HepG2 (cell line): ENCODE results near the gene TNNT3. TPM values are rescaled to one million over a fixed set of nuclear protein-coding genes. Genes with fewer than 3 reads are reported as not detected.

Source experiments
- ATAC-seq: fragments of 200-7000 bp; cut with Tn5 transposase; 3 replicates; pipeline ENCODE4 v1.9.1; 2020; ENCODE audit warnings: mild to moderate bottlenecking, moderate library complexity
- BruUV-seq: library from RNA; stranded (reverse); fragments of 400-500 nt; replicated peaks from 2 replicates; lab custom pipeline; 2021; lab: Mats Ljungman, UMichigan
- CTCF ChIA-PET: fragments of 300-600 bp; formaldehyde crosslinking; extraction: SDS; loops from one replicate; lab custom pipeline; 2021; ENCODE audit warnings: low total read pairs, inconsistent platforms, low intra/inter-chr PET ratio; lab: Yijun Ruan, JAX
- POLR2A ChIA-PET: fragments of 350-600 bp; sonication (Branson Sonifier 250); formaldehyde crosslinking; loops from one replicate; lab custom pipeline; 2020; ENCODE audit warnings: antibody characterized with exemption, inconsistent platforms; lab: Yijun Ruan, JAX
- DNase-seq: peaks from one replicate; pipeline ENCODE4 v3.0.0-alpha.2; 2015; ENCODE audit warnings: low spot score
- FAIRE-seq: peaks from 3 replicates; lab custom pipeline; 2011; peaks lifted over from hg19 to GRCh38; lab: Jason Lieb, UNC
- H2AFZ ChIP-seq: one replicate; pipeline ENCODE4 v1.6.1; 2011; ENCODE audit warnings: low read length, inconsistent platforms
- H3K27ac ChIP-seq: fragments of 300-600 bp; 3 replicates; pipeline ENCODE4 v1.8.0; 2011; ENCODE audit warnings: mixed run types, mild to moderate bottlenecking, mixed read lengths, low read length, inconsistent platforms; ENCODE audit not compliant: insufficient read depth; ENCODE audit errors: extremely low read length
- H3K27me3 ChIP-seq, 2 experiments: fragments of 200-600 bp in 1 of 2; 2 replicates in 1 of 2; 3 replicates in 1 of 2; pipeline versions ENCODE4 v1.6.0 to v1.8.0; 2011; ENCODE audit warnings: low read length in 2 of 2, mild to moderate bottlenecking in 2 of 2, moderate library complexity in 2 of 2, inconsistent platforms in 1 of 2; ENCODE audit not compliant: insufficient read depth in 2 of 2, control insufficient read depth in 1 of 2
- H3K36me3 ChIP-seq, 2 experiments: fragments of 200-600 bp in 1 of 2; replicated peaks in 1 of 2; 2 replicates in 1 of 2; 3 replicates in 1 of 2; pipeline versions ENCODE4 v1.5.1 to v1.8.0; 2011; ENCODE audit warnings: low read length in 2 of 2, inconsistent platforms in 1 of 2; ENCODE audit not compliant: insufficient read depth in 2 of 2, control insufficient read depth in 1 of 2
- H3K4me1 ChIP-seq: 2 replicates; pipeline ENCODE4 v1.5.1; 2012; ENCODE audit warnings: low read length, inconsistent platforms; ENCODE audit not compliant: insufficient read depth
- H3K4me2 ChIP-seq: 2 replicates; pipeline ENCODE4 v1.6.0; 2011; ENCODE audit warnings: low read depth, low read length, inconsistent platforms
- H3K4me3 ChIP-seq, 3 experiments: fragments of 200-600 bp in 1 of 3; sonication (generic), shearing (Covaris generic) in 1 of 3; replicated peaks in 1 of 3; 2 replicates each; pipeline ENCODE4 v1.5.1; 2011 to 2016; ENCODE audit warnings: low read length in 3 of 3, inconsistent platforms in 2 of 3, low read depth in 2 of 3, mild to moderate bottlenecking in 2 of 3, control low read depth in 1 of 3, mixed read lengths in 1 of 3; ENCODE audit not compliant: insufficient read depth in 1 of 3
- H3K79me2 ChIP-seq: one replicate; pipeline ENCODE4 v1.6.1; 2011; ENCODE audit warnings: low read length, inconsistent platforms; ENCODE audit not compliant: insufficient read depth
- H3K9ac ChIP-seq: 2 replicates; pipeline ENCODE4 v1.6.0; 2011; ENCODE audit warnings: mild to moderate bottlenecking, low read depth, low read length, inconsistent platforms; ENCODE audit not compliant: insufficient read depth
- H3K9me3 ChIP-seq: 2 replicates; pipeline ENCODE4 v1.5.1; 2012; ENCODE audit warnings: mild to moderate bottlenecking, low read length
- H4K20me1 ChIP-seq: 2 replicates; pipeline ENCODE4 v1.6.0; 2011; ENCODE audit warnings: inconsistent platforms, mild to moderate bottlenecking, low read length, moderate library complexity; ENCODE audit not compliant: insufficient read depth
- NFYB ChIP-seq: sonication (generic); formaldehyde crosslinking; IDR thresholded peaks from 2 replicates; pipeline ENCODE4 v1.4.0; 2020; ENCODE audit warnings: missing genetic modification reagents
- ZNF224 ChIP-seq: sonication (generic); formaldehyde crosslinking; IDR thresholded peaks from 2 replicates; pipeline ENCODE4 v1.5.0; 2020; ENCODE audit warnings: mild to moderate bottlenecking, missing genetic modification reagents
- ZNF546 ChIP-seq: sonication (generic); formaldehyde crosslinking; conservative IDR thresholded peaks from 2 replicates; pipeline ENCODE4 v1.8.1; 2023; ENCODE audit warnings: mild to moderate bottlenecking, missing genetic modification reagents
- WGBS: methylation state at CpG from one replicate; pipeline ENCODE4 v1.1.6; 2017; ENCODE audit warnings: low lambda C conversion rate; 5-methylcytosine and 5-hydroxymethylcytosine counted together
- in situ Hi-C: cut with HindIII; loops from 2 replicates; pipeline ENCODE4 v1.10.0; 2017; ENCODE audit warnings: low pct_unique_long_range_greater_than_20kb; ENCODE audit not compliant: extremely low pct_ligation_motif_present
- intact Hi-C: fragments of 100-400 bp; cut with micrococcal nuclease; formaldehyde crosslinking; loops from one replicate; pipeline ENCODE4 v1.10.0; 2022; ENCODE audit not compliant: unreplicated experiment
- polyA plus RNA-seq, 8 experiments: library from polyadenylated mRNA; depleted of rRNA in 3 of 8; stranded (reverse) in 7 of 8; unstranded in 1 of 8; fragments of >200 nt; fragmentation: Illumina TruSeq in 4 of 8; extraction: Trizol in 4 of 8; gene quantifications; 2 replicates each; pipeline versions ENCODE4 v1.2.1 to v1.2.3, GENCODE V29; 2011 to 2016; ENCODE audit warnings: low read depth in 4 of 8, missing spikeins in 1 of 8, mixed read lengths in 1 of 8; ENCODE audit not compliant: insufficient read depth in 1 of 8
- total RNA-seq, 5 experiments: library from RNA; depleted of rRNA; stranded (reverse); fragments of >200 nt; fragmentation: Illumina TruSeq; extraction: Trizol; gene quantifications; 2 replicates each; pipeline ENCODE4 v1.2.3, GENCODE V29; 2016; ENCODE audit warnings: low read depth in 1 of 5
- TF ChIP-seq, protein P1 (sequence below): sonication (generic); formaldehyde crosslinking; IDR thresholded peaks from 2 replicates; pipeline ENCODE4 v1.5.1; 2020; ENCODE audit warnings: mild to moderate bottlenecking, moderate library complexity, missing genetic modification reagents
- TF ChIP-seq, protein P2 (sequence below): sonication (generic); formaldehyde crosslinking; conservative IDR thresholded peaks from 2 replicates; pipeline ENCODE4 v1.5.0; 2020; ENCODE audit warnings: missing genetic modification reagents
- TF ChIP-seq, protein P3 (sequence below): sonication (generic); formaldehyde crosslinking; IDR thresholded peaks from 2 replicates; pipeline ENCODE4 v1.5.1; 2020; ENCODE audit warnings: mild to moderate bottlenecking, missing genetic modification reagents, moderate library complexity

The TNNT3 gene
- total and polyA plus RNA-seq, 2 of the 13 experiments (the other 11 are each of a cell fraction or from before 2014, with no cell fraction given), result not detected

DNA sequence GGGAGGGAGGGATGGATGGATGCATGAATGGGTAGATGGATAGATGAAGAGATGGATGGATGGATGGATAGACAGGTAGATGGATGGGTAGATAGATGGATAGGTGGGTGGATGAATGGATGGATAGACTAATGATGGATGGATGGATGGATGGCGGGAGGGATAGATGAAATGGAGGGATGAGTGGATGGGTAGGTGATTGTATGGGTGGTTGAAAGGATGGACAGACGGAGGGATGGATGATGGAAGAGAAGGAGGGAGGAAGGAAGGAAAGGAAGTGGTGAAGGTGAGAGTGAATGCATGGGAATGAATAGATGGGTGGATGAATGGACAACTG lies 3.7 kb upstream of the TNNT3 start:
- DNase-seq, result no peak
- no peak for TF ChIP-seq ZNF224
- peaks cover 11 to 32% of the 10 kb centered on the region in 2 experiments; a peak in 4 of 5 replicates for H3K27me3 ChIP-seq
- ChIA-PET CTCF (no interaction called here), POLR2A (no interaction called here)
- no peak overlapping the region for H2AFZ ChIP-seq
- H3K36me3 ChIP-seq, result no peaks in the 10 kb centered on the region
- H3K9me3 ChIP-seq, result no peaks in the 10 kb centered on the region
- no peaks in the 10 kb centered on the region for H4K20me1 ChIP-seq
- ATAC-seq, result no peak
- intact Hi-C loops, result no loop called here
- H3K4me1 ChIP-seq, result no peaks in the 10 kb centered on the region
- in situ Hi-C loops, result no loop called here
- no peak for FAIRE-seq
- BruUV-seq, result no TSS peak
- no peak overlapping the region for H3K9ac ChIP-seq
- H3K27ac ChIP-seq, result no peak overlapping the region
- 9% methylated on average over 2 of the region's 2 CpGs for WGBS
- H3K4me3 ChIP-seq, result no peak overlapping the region
- H3K4me2 ChIP-seq, result no peak overlapping the region
- H3K79me2 ChIP-seq, result no peaks in the 10 kb centered on the region

DNA sequence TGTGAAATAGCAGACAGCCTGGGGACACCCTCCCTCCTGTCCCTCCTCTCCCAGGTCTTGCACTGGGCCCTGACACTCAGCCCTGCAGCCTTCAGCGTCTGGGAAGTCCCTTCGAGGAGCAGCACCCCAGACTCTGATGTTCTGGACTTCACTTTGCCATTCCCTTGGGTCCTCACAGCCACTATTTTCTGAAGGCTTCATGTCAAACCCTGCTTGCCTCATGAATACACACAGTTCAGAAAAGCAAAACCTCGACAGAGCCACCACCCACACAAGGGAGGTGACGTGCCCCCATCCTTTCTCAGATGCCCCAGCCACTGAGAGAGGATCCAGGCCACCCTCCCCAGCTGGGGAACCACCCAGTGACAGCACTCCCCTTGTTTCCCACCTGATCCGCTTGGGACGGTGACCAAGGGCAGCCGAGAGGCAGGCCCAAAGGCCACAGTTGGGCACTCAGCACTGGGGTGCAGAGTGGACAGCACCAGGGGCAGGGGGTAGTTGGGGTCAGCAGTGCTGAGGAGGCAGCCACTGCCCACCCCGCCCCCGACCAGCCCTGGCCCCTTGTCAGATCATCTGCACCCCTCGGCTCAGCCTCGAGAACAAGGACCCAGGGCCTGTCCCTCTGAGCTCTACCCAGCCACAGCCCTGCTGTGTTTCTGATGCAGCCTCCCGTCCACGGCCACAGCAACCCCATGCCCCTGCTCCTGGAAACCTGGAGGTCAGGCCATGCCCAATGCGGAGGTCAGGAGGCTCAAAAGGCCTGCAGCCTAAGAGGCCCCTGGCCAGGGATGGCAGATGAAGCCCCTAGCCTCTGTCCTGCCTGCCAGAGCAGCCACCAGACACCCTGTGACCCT lies 3.1 kb upstream of the TNNT3 start:
- no peaks in the 10 kb centered on the region for H4K20me1 ChIP-seq
- H3K27me3 ChIP-seq, result peaks cover 16 to 37% of the 10 kb centered on the region in 2 experiments; a peak in 4 of 5 replicates
- H3K79me2 ChIP-seq, result no peaks in the 10 kb centered on the region
- ChIA-PET CTCF (no interaction called here), POLR2A (no interaction called here)
- 5% methylated on average over 8 of the region's 14 CpGs for WGBS
- no peak overlapping the region for H3K27ac ChIP-seq
- H3K9me3 ChIP-seq, result no peaks in the 10 kb centered on the region
- in situ Hi-C loops (no loop called here), intact Hi-C loops (no loop called here)
- H3K4me1 ChIP-seq, result no peaks in the 10 kb centered on the region
- ATAC-seq, result no peak
- TF ChIP-seq, protein P1, sequence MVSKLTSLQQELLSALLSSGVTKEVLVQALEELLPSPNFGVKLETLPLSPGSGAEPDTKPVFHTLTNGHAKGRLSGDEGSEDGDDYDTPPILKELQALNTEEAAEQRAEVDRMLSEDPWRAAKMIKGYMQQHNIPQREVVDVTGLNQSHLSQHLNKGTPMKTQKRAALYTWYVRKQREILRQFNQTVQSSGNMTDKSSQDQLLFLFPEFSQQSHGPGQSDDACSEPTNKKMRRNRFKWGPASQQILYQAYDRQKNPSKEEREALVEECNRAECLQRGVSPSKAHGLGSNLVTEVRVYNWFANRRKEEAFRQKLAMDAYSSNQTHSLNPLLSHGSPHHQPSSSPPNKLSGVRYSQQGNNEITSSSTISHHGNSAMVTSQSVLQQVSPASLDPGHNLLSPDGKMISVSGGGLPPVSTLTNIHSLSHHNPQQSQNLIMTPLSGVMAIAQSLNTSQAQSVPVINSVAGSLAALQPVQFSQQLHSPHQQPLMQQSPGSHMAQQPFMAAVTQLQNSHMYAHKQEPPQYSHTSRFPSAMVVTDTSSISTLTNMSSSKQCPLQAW (CRISPR knock-in tag), result no peak
- TF ChIP-seq, protein P2, sequence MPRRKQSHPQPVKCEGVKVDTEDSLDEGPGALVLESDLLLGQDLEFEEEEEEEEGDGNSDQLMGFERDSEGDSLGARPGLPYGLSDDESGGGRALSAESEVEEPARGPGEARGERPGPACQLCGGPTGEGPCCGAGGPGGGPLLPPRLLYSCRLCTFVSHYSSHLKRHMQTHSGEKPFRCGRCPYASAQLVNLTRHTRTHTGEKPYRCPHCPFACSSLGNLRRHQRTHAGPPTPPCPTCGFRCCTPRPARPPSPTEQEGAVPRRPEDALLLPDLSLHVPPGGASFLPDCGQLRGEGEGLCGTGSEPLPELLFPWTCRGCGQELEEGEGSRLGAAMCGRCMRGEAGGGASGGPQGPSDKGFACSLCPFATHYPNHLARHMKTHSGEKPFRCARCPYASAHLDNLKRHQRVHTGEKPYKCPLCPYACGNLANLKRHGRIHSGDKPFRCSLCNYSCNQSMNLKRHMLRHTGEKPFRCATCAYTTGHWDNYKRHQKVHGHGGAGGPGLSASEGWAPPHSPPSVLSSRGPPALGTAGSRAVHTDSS, result no peak
- no peak for TF ChIP-seq NFYB (CRISPR knock-in tag)
- TF ChIP-seq, protein P3, sequence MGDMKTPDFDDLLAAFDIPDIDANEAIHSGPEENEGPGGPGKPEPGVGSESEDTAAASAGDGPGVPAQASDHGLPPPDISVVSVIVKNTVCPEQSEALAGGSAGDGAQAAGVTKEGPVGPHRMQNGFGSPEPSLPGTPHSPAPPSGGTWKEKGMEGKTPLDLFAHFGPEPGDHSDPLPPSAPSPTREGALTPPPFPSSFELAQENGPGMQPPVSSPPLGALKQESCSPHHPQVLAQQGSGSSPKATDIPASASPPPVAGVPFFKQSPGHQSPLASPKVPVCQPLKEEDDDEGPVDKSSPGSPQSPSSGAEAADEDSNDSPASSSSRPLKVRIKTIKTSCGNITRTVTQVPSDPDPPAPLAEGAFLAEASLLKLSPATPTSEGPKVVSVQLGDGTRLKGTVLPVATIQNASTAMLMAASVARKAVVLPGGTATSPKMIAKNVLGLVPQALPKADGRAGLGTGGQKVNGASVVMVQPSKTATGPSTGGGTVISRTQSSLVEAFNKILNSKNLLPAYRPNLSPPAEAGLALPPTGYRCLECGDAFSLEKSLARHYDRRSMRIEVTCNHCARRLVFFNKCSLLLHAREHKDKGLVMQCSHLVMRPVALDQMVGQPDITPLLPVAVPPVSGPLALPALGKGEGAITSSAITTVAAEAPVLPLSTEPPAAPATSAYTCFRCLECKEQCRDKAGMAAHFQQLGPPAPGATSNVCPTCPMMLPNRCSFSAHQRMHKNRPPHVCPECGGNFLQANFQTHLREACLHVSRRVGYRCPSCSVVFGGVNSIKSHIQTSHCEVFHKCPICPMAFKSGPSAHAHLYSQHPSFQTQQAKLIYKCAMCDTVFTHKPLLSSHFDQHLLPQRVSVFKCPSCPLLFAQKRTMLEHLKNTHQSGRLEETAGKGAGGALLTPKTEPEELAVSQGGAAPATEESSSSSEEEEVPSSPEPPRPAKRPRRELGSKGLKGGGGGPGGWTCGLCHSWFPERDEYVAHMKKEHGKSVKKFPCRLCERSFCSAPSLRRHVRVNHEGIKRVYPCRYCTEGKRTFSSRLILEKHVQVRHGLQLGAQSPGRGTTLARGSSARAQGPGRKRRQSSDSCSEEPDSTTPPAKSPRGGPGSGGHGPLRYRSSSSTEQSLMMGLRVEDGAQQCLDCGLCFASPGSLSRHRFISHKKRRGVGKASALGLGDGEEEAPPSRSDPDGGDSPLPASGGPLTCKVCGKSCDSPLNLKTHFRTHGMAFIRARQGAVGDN (CRISPR knock-in tag), result no peak
- TF ChIP-seq ZNF546 (CRISPR knock-in tag), result no peak
- no peak overlapping the region for H3K9ac ChIP-seq
- H3K36me3 ChIP-seq, result no peaks in the 10 kb centered on the region
- H2AFZ ChIP-seq, result no peak overlapping the region
- no peak for DNase-seq
- no peak overlapping the region for H3K4me2 ChIP-seq
- no peak overlapping the region for H3K4me3 ChIP-seq
- BruUV-seq, result no TSS peak
- FAIRE-seq, result no peak
